HepG2 (cell line): ENCODE measurements around the gene STEAP1.
"Not testable (repeated sequence)": the region's sequence is repeated elsewhere in the genome, so short reads cannot be mapped to it uniquely, and the experiment has no call there.

Experiments used
- AHR ChIP-seq: IDR thresholded peaks from 2 replicates; pipeline ENCODE4 v1.6.1; 2018; ENCODE audit warnings: missing genetic modification reagents, missing compliant biosample characterization
- EZH2 ChIP-seq: conservative IDR thresholded peaks from 2 replicates; pipeline ENCODE4 v1.6.1; 2012; ENCODE audit warnings: mild to moderate bottlenecking, low read depth, low read length, moderate library complexity
- JUNB ChIP-seq: sonication (generic); formaldehyde crosslinking; IDR thresholded peaks from 2 replicates; pipeline ENCODE4 v1.8.0; 2022; ENCODE audit warnings: missing genetic modification reagents, mild to moderate bottlenecking, borderline replicate concordance
- JUND ChIP-seq: sonication (generic); formaldehyde crosslinking; IDR thresholded peaks from 2 replicates; pipeline ENCODE4 v1.8.0; 2022; ENCODE audit warnings: mild to moderate bottlenecking, missing genetic modification reagents
- MAFK ChIP-seq, 2 experiments: IDR thresholded peaks in 1 of 2; conservative IDR thresholded peaks in 1 of 2; 2 replicates each; pipeline ENCODE4 v1.6.1; 2011; ENCODE audit warnings: improper control_type of control experiment in 2 of 2, low read length in 2 of 2
- MXI1 ChIP-seq: IDR thresholded peaks from 3 replicates; pipeline ENCODE4 v1.6.1; 2012; ENCODE audit warnings: low read depth, low read length, inconsistent platforms, borderline replicate concordance
- TERF1 ChIP-seq: sonication (generic); formaldehyde crosslinking; IDR thresholded peaks from 2 replicates; pipeline ENCODE4 v1.8.0; 2022; ENCODE audit warnings: mild to moderate bottlenecking, missing genetic modification reagents, moderate library complexity
- ZNF260 ChIP-seq: sonication (generic); formaldehyde crosslinking; IDR thresholded peaks from 2 replicates; pipeline ENCODE4 v1.4.0; 2020; ENCODE audit warnings: missing genetic modification reagents, low read depth, mild to moderate bottlenecking, borderline replicate concordance
- TF ChIP-seq, protein P1 (sequence below): sonication (generic); formaldehyde crosslinking; IDR thresholded peaks from one replicate; pipeline ENCODE4 v1.5.1; 2020; ENCODE audit warnings: mild to moderate bottlenecking, missing genetic modification reagents; ENCODE audit errors: not compliant biosample characterization

- TF ChIP-seq, protein P1, sequence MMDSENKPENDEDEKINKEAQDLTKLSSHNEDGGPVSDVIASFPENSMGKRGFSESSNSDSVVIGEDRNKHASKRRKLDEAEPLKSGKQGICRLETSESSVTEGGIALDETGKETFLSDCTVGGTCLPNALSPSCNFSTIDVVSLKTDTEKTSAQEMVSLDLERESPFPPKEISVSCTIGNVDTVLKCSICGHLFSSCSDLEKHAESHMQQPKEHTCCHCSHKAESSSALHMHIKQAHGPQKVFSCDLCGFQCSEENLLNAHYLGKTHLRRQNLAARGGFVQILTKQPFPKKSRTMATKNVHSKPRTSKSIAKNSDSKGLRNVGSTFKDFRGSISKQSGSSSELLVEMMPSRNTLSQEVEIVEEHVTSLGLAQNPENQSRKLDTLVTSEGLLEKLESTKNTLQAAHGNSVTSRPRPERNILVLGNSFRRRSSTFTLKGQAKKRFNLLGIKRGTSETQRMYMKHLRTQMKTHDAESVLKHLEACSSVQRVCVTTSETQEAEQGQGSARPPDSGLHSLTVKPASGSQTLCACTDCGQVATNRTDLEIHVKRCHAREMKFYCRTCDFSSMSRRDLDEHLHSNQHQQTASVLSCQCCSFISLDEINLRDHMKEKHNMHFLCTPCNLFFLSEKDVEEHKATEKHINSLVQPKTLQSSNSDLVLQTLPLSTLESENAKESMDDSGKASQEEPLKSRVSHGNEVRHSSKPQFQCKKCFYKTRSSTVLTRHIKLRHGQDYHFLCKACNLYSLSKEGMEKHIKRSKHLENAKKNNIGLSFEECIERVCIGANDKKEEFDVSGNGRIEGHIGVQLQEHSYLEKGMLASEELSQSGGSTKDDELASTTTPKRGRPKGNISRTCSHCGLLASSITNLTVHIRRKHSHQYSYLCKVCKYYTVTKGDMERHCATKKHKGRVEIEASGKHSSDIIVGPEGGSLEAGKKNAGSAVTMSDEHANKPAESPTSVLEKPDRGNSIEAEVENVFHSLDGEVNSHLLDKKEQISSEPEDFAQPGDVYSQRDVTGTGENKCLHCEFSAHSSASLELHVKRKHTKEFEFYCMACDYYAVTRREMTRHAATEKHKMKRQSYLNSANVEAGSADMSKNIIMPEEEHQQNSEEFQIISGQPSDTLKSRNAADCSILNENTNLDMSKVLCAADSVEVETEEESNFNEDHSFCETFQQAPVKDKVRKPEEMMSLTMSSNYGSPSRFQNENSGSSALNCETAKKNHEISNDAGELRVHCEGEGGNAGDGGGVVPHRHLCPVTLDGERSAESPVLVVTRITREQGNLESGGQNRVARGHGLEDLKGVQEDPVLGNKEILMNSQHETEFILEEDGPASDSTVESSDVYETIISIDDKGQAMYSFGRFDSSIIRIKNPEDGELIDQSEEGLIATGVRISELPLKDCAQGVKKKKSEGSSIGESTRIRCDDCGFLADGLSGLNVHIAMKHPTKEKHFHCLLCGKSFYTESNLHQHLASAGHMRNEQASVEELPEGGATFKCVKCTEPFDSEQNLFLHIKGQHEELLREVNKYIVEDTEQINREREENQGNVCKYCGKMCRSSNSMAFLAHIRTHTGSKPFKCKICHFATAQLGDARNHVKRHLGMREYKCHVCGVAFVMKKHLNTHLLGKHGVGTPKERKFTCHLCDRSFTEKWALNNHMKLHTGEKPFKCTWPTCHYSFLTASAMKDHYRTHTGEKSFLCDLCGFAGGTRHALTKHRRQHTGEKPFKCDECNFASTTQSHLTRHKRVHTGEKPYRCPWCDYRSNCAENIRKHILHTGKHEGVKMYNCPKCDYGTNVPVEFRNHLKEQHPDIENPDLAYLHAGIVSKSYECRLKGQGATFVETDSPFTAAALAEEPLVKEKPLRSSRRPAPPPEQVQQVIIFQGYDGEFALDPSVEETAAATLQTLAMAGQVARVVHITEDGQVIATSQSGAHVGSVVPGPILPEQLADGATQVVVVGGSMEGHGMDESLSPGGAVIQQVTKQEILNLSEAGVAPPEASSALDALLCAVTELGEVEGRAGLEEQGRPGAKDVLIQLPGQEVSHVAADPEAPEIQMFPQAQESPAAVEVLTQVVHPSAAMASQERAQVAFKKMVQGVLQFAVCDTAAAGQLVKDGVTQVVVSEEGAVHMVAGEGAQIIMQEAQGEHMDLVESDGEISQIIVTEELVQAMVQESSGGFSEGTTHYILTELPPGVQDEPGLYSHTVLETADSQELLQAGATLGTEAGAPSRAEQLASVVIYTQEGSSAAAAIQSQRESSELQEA (CRISPR knock-in tag): not testable (repeated sequence)
- not testable (repeated sequence) for TF ChIP-seq TERF1 (CRISPR knock-in tag); ZNF260 (CRISPR knock-in tag); MXI1; MAFK (conservative IDR thresholded peaks at IDR 0.05 in 1 of 2, IDR thresholded peaks at IDR 0.05 in 1 of 2; ENCODE audit: low read length in 2 of 2); EZH2; JUND (CRISPR knock-in tag); AHR (CRISPR knock-in tag); JUNB (CRISPR knock-in tag)
These were observed 35.6 kb upstream of the STEAP1 start for GRCh38 chr7:90118551-90119177.
